Measurements from ENCODE around the gene OR4D10.

- TF ChIP-seq CTCF (IDR thresholded peaks at IDR 0.05): no peak
- TF ChIP-seq POLR2A (IDR thresholded peaks at IDR 0.05): no peak
Observed at GRCh38 chr11:59510941-59511589, 38.0 kb downstream of the OR4D10 start, which contains the start of gene OR4D9.
